Tibial nerve (tissue), 4 donors: Measurements from ENCODE around the gene TNFSF12.

Experiments
- EP300 ChIP-seq, 2 donors: sonication (generic); formaldehyde crosslinking; IDR thresholded peaks; one replicate each; pipeline ENCODE4 v1.6.1; 2017; ENCODE audit warnings: antibody characterized with exemption in 2 of 2, mild to moderate bottlenecking in 1 of 2
- POLR2A ChIP-seq, 2 donors: fragments of 450-650 bp; IDR thresholded peaks; one replicate each; pipeline ENCODE4 v1.6.1; 2017; ENCODE audit warnings: antibody characterized with exemption in 2 of 2, mild to moderate bottlenecking in 2 of 2, moderate library complexity in 2 of 2
- TF ChIP-seq, protein P1 (sequence below), 5 experiments: fragments of 200-600 bp in 3 of 5; fragments of 450-650 bp in 2 of 5; sonication (generic) in 3 of 5; IDR thresholded peaks; one replicate each; pipeline ENCODE4 v1.5.1; 2016 to 2019; ENCODE audit warnings: antibody characterized with exemption in 5 of 5, mild to moderate bottlenecking in 3 of 5, moderate library complexity in 2 of 5

DNA sequence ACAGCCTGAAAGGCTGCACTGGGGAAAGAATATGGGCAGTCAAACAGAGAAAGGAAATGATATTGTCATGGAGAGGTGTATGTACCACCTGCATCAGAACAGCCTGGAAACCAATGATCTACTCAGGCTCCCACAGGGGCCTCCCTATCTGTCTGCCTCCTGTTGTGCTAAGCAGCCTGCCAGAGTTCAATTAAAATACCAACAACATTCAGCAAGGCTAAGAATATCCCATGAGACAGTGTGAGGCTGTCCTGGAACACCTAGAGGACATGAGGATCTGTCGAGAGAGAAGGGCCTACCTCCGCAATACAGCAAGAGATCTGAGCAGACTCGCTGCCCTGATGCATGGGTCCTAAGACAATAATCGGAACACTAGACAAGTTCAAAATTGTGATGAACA lies 57.4 kb downstream of the TNFSF12 start:
- TF ChIP-seq, protein P1, sequence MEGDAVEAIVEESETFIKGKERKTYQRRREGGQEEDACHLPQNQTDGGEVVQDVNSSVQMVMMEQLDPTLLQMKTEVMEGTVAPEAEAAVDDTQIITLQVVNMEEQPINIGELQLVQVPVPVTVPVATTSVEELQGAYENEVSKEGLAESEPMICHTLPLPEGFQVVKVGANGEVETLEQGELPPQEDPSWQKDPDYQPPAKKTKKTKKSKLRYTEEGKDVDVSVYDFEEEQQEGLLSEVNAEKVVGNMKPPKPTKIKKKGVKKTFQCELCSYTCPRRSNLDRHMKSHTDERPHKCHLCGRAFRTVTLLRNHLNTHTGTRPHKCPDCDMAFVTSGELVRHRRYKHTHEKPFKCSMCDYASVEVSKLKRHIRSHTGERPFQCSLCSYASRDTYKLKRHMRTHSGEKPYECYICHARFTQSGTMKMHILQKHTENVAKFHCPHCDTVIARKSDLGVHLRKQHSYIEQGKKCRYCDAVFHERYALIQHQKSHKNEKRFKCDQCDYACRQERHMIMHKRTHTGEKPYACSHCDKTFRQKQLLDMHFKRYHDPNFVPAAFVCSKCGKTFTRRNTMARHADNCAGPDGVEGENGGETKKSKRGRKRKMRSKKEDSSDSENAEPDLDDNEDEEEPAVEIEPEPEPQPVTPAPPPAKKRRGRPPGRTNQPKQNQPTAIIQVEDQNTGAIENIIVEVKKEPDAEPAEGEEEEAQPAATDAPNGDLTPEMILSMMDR (IDR thresholded peaks at IDR 0.05): no peak
- TF ChIP-seq POLR2A (IDR thresholded peaks at IDR 0.05) (no peak), EP300 (IDR thresholded peaks at IDR 0.05) (no peak)
